Astrocyte (in vitro differentiated cells and primary cell): ENCODE results near the gene CLCN1. TPM values are rescaled to one million over a fixed set of nuclear protein-coding genes. Genes with fewer than 3 reads are reported as not detected.

Experiments used
- DNase-seq: peaks from one replicate; pipeline ENCODE4 v3.0.0-alpha.2; 2010; ENCODE audit warnings: low read depth
- FAIRE-seq: peaks from 2 replicates; lab custom pipeline; 2011; peaks lifted over from hg19 to GRCh38; lab: Jason Lieb, UNC
- H2AFZ ChIP-seq: 2 replicates; pipeline ENCODE4 v1.6.0; 2012; ENCODE audit warnings: low read depth, low read length, inconsistent platforms
- H3K27ac ChIP-seq: 2 replicates; pipeline ENCODE4 v1.5.1; 2011; ENCODE audit warnings: low read depth, low read length, inconsistent platforms
- H3K27me3 ChIP-seq: 2 replicates; pipeline ENCODE4 v1.6.0; 2011; ENCODE audit warnings: low read length, inconsistent platforms; ENCODE audit not compliant: insufficient read depth
- H3K36me3 ChIP-seq: 2 replicates; pipeline ENCODE4 v1.5.1; 2011; ENCODE audit warnings: low read length, inconsistent platforms; ENCODE audit not compliant: insufficient read depth
- H3K4me1 ChIP-seq: 2 replicates; pipeline ENCODE4 v1.5.1; 2011; ENCODE audit warnings: low read length, inconsistent platforms; ENCODE audit not compliant: insufficient read depth
- H3K4me2 ChIP-seq: 2 replicates; pipeline ENCODE4 v1.6.0; 2012; ENCODE audit warnings: low read length, inconsistent platforms
- H3K4me3 ChIP-seq: 2 replicates; pipeline ENCODE4 v1.5.1; 2011; ENCODE audit warnings: low read depth, mild to moderate bottlenecking, low read length, inconsistent platforms; ENCODE audit not compliant: insufficient read depth
- H3K79me2 ChIP-seq: 2 replicates; pipeline ENCODE4 v1.6.0; 2012; ENCODE audit warnings: mild to moderate bottlenecking, low read length, inconsistent platforms; ENCODE audit not compliant: insufficient read depth
- H3K9ac ChIP-seq: 2 replicates; pipeline ENCODE4 v1.6.0; 2012; ENCODE audit warnings: mild to moderate bottlenecking, low read length, inconsistent platforms
- H3K9me3 ChIP-seq: 2 replicates; pipeline ENCODE4 v1.5.1; 2012; ENCODE audit warnings: low read depth, mild to moderate bottlenecking, low read length, inconsistent platforms; ENCODE audit not compliant: insufficient read depth
- H4K20me1 ChIP-seq: 2 replicates; pipeline ENCODE4 v1.6.0; 2012; ENCODE audit warnings: low read length, inconsistent platforms; ENCODE audit not compliant: insufficient read depth
- H3K27ac Mint-ChIP-seq: one replicate; pipeline ENCODE4 v1.8.0; 2021; ENCODE audit warnings: mild to moderate bottlenecking, mixed read lengths; ENCODE audit not compliant: unreplicated experiment
- H3K27me3 Mint-ChIP-seq: one replicate; pipeline ENCODE4 v1.8.0; 2021; ENCODE audit warnings: low read depth, mixed read lengths; ENCODE audit not compliant: unreplicated experiment
- H3K36me3 Mint-ChIP-seq: one replicate; pipeline ENCODE4 v1.8.0; 2021; ENCODE audit warnings: low read depth, mixed read lengths; ENCODE audit not compliant: unreplicated experiment
- H3K4me1 Mint-ChIP-seq: one replicate; pipeline ENCODE4 v1.8.0; 2021; ENCODE audit warnings: low read depth, mixed read lengths; ENCODE audit not compliant: unreplicated experiment
- H3K4me3 Mint-ChIP-seq: one replicate; pipeline ENCODE4 v1.8.0; 2021; ENCODE audit warnings: mild to moderate bottlenecking, moderate library complexity, mixed read lengths; ENCODE audit not compliant: unreplicated experiment
- H3K9me3 Mint-ChIP-seq: one replicate; pipeline ENCODE4 v1.8.0; 2021; ENCODE audit warnings: mild to moderate bottlenecking, mixed read lengths; ENCODE audit not compliant: unreplicated experiment
- CTCF ChIP-seq: IDR thresholded peaks from 2 replicates; pipeline ENCODE4 v1.5.1; 2011; ENCODE audit warnings: low read depth, mild to moderate bottlenecking, inconsistent platforms, low read length, moderate library complexity; ENCODE audit not compliant: insufficient read depth
- EZH2 ChIP-seq: IDR thresholded peaks from 2 replicates; pipeline ENCODE4 v1.6.1; 2012; ENCODE audit warnings: mild to moderate bottlenecking, low read length, inconsistent platforms; ENCODE audit not compliant: insufficient read depth
- total RNA-seq: library from RNA; stranded (reverse); gene quantifications from 2 replicates; pipeline ENCODE4 v1.2.1, GENCODE V29; 2021

Gene CLCN1
- total RNA-seq, 1 donor from 2014 or later, result not detected

DNA sequence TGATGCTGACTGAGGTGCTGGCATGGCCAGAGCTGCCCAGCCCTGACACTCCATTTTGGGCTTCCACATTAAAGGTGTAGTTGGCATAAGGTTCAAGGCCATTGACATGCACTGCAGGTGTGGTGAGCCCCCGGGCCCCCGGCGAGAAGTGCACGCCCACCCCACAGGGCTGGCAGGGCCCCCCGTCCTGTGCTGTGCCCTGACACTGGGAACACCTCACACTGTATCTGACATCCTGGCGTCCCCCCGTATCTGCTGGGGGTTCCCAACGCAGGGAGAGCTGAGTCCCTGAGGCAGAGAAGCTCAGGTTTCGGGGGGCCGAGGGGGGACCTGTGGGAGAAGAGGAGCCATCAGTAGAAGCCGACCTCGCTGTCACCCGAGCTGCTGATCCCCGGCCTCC is 82.7 kb downstream of the CLCN1 start:
- no peaks in the 10 kb centered on the region for H3K4me1 ChIP-seq
- no peaks in the 10 kb centered on the region for H3K4me1 Mint-ChIP-seq
- peaks cover 10% of the 10 kb centered on the region for H4K20me1 ChIP-seq
- no peak overlapping the region for H3K9ac ChIP-seq
- no peak for FAIRE-seq
- DNase-seq, result no peak
- H2AFZ ChIP-seq, result no peak overlapping the region
- H3K27me3 Mint-ChIP-seq, result peaks cover 11% of the 10 kb centered on the region
- H3K79me2 ChIP-seq, result no peaks in the 10 kb centered on the region
- no peak overlapping the region for H3K27ac ChIP-seq
- no peak overlapping the region for H3K27ac Mint-ChIP-seq
- H3K9me3 ChIP-seq, result no peaks in the 10 kb centered on the region
- no peaks in the 10 kb centered on the region for H3K9me3 Mint-ChIP-seq
- no peak overlapping the region for H3K4me3 Mint-ChIP-seq
- no peak for TF ChIP-seq CTCF
- TF ChIP-seq EZH2, result no peak
- peaks cover 2% of the 10 kb centered on the region for H3K36me3 Mint-ChIP-seq
- H3K27me3 ChIP-seq, result peaks cover 12% of the 10 kb centered on the region
- no peak overlapping the region for H3K4me2 ChIP-seq
- H3K36me3 ChIP-seq, result no peaks in the 10 kb centered on the region
- H3K4me3 ChIP-seq, result no peak overlapping the region

- H2AFZ ChIP-seq, result no peak overlapping the region
- no peak overlapping the region for H3K4me2 ChIP-seq
- no peaks in the 10 kb centered on the region for H3K4me1 ChIP-seq
- H3K36me3 Mint-ChIP-seq, result peaks cover 2% of the 10 kb centered on the region
- no peak overlapping the region for H3K4me3 Mint-ChIP-seq
- H3K27me3 ChIP-seq, result peaks cover 12% of the 10 kb centered on the region
- no peak overlapping the region for H3K4me3 ChIP-seq
- no peak for TF ChIP-seq EZH2
- TF ChIP-seq CTCF, result no peak
- H3K9me3 Mint-ChIP-seq, result no peaks in the 10 kb centered on the region
- H3K79me2 ChIP-seq, result no peaks in the 10 kb centered on the region
- DNase-seq (no peak), FAIRE-seq (no peak)
- H3K27ac Mint-ChIP-seq, result no peak overlapping the region
- H3K9ac ChIP-seq, result no peak overlapping the region
- H3K27ac ChIP-seq, result no peak overlapping the region
- peaks cover 11% of the 10 kb centered on the region for H3K27me3 Mint-ChIP-seq
- H3K4me1 Mint-ChIP-seq, result no peaks in the 10 kb centered on the region
- no peaks in the 10 kb centered on the region for H3K36me3 ChIP-seq
- H4K20me1 ChIP-seq, result peaks cover 5% of the 10 kb centered on the region
- H3K9me3 ChIP-seq, result no peaks in the 10 kb centered on the region
Observed at GRCh38 chr7:143399151-143399550, 83.2 kb downstream of the CLCN1 start.

- H3K4me1 Mint-ChIP-seq, result no peaks in the 10 kb centered on the region
- no peak overlapping the region for H3K27ac Mint-ChIP-seq
- no peak overlapping the region for H3K4me3 ChIP-seq
- no peak for TF ChIP-seq CTCF
- TF ChIP-seq EZH2, result no peak
- H3K27me3 ChIP-seq, result peaks cover 12% of the 10 kb centered on the region
- peaks cover 2% of the 10 kb centered on the region for H3K36me3 Mint-ChIP-seq
- no peak for FAIRE-seq
- no peaks in the 10 kb centered on the region for H3K9me3 Mint-ChIP-seq
- H3K4me2 ChIP-seq, result no peak overlapping the region
- no peak for DNase-seq
- no peak overlapping the region for H3K4me3 Mint-ChIP-seq
- no peaks in the 10 kb centered on the region for H3K79me2 ChIP-seq
- peaks cover 5% of the 10 kb centered on the region for H4K20me1 ChIP-seq
- no peak overlapping the region for H3K27ac ChIP-seq
- H3K4me1 ChIP-seq, result no peaks in the 10 kb centered on the region
- H3K36me3 ChIP-seq, result no peaks in the 10 kb centered on the region
- H2AFZ ChIP-seq, result no peak overlapping the region
- H3K9me3 ChIP-seq, result no peaks in the 10 kb centered on the region
- peaks cover 11% of the 10 kb centered on the region for H3K27me3 Mint-ChIP-seq
- no peak overlapping the region for H3K9ac ChIP-seq
Observed at GRCh38 chr7:143399642-143400041, 83.7 kb downstream of the CLCN1 start.
